Ishikawa (cell line): ENCODE measurements around the gene C2orf49.

Experiments
- CEBPB ChIP-seq: IDR thresholded peaks from 2 replicates; pipeline ENCODE4 v1.6.1; 2012
- CREB1 ChIP-seq: IDR thresholded peaks from 2 replicates; pipeline ENCODE4 v1.6.1; 2012; ENCODE audit warnings: low read depth
- EGR1 ChIP-seq: IDR thresholded peaks from 2 replicates; pipeline ENCODE4 v1.6.1; 2012
- EP300 ChIP-seq: IDR thresholded peaks from 2 replicates; pipeline ENCODE4 v1.6.1; 2012; ENCODE audit warnings: borderline replicate concordance
- FOXM1 ChIP-seq: IDR thresholded peaks from 2 replicates; pipeline ENCODE4 v1.6.1; 2012; ENCODE audit warnings: low read depth, borderline replicate concordance
- MAX ChIP-seq: IDR thresholded peaks from 2 replicates; pipeline ENCODE4 v1.6.1; 2012
- NFIC ChIP-seq: IDR thresholded peaks from 2 replicates; pipeline ENCODE4 v1.6.1; 2012
- RAD21 ChIP-seq: IDR thresholded peaks from 2 replicates; pipeline ENCODE4 v1.6.1; 2012; ENCODE audit warnings: low read depth
- REST ChIP-seq: IDR thresholded peaks from 2 replicates; pipeline ENCODE4 v1.6.1; 2012; ENCODE audit warnings: low read depth, mild to moderate bottlenecking
- TAF1 ChIP-seq: IDR thresholded peaks from 2 replicates; pipeline ENCODE4 v1.6.1; 2012; ENCODE audit warnings: low read depth, mild to moderate bottlenecking
- TCF12 ChIP-seq: IDR thresholded peaks from 2 replicates; pipeline ENCODE4 v1.6.1; 2012; ENCODE audit warnings: low read depth
- TEAD4 ChIP-seq: IDR thresholded peaks from 2 replicates; pipeline ENCODE4 v1.6.1; 2012
- YY1 ChIP-seq: IDR thresholded peaks from 2 replicates; pipeline ENCODE4 v1.6.1; 2012; ENCODE audit warnings: low read depth
- ZBTB7A ChIP-seq: IDR thresholded peaks from 2 replicates; pipeline ENCODE4 v1.6.1; 2012; ENCODE audit warnings: low read depth
- TF ChIP-seq, protein P1 (sequence below): IDR thresholded peaks from 2 replicates; pipeline ENCODE4 v1.6.1; 2012

The C2orf49 gene

GRCh38 chr2:105339414-105339813 lies 2.1 kb downstream of the C2orf49 start:
- TF ChIP-seq EP300 = no peak
- no peak for TF ChIP-seq MAX
- TF ChIP-seq TCF12 = no peak
- no peak for TF ChIP-seq RAD21

DNA sequence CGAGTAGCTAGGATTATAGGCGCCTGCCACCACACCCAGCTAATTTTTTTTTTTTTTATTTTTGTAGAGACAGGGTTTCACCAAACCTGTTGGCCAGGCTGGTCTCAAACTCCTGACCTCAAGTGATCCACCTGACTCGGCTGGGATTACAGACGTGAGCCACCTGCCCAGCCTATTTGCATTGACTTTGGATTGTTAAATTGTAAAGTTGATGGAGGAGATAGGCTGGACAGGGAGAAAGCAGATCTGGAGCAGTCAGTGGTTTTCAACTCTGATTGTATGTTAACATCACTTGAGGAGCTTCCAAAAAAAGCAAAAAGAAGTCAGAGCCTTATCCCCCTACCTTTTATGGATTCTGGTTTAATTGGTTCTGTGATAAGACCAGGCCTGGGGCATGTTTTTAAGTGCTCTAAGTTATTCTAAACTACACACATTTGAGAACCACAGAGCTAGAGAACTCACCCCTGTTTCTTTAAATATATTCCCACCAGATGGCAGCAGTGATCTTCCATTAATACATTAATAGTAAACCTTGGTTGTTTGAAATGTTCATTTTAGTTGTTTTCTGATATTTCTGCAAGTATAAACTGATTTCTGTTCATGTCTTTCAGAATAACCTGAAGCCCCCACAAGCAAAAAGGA lies 7.5 kb downstream of the C2orf49 start:
- peak; percentile 32; the same call in 1 of the 2 replicates for TF ChIP-seq RAD21
- TF ChIP-seq FOXM1 = no peak

- TF ChIP-seq EP300 (no peak), NFIC (no peak), CEBPB (no peak), TCF12 (no peak), TEAD4 (no peak), TAF1 (no peak), MAX (no peak), EGR1 (no peak), YY1 (no peak), CREB1 (no peak), RAD21 (no peak), REST (no peak), ZBTB7A (no peak), FOXM1 (no peak)
- TF ChIP-seq, protein P1, sequence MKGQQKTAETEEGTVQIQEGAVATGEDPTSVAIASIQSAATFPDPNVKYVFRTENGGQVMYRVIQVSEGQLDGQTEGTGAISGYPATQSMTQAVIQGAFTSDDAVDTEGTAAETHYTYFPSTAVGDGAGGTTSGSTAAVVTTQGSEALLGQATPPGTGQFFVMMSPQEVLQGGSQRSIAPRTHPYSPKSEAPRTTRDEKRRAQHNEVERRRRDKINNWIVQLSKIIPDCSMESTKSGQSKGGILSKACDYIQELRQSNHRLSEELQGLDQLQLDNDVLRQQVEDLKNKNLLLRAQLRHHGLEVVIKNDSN = no peak
Measured at GRCh38 chr2:105357122-105357521, 19.8 kb downstream of the C2orf49 start.

- no peak for TF ChIP-seq EGR1
Measured at GRCh38 chr2:105358593-105358992, 21.3 kb downstream of the C2orf49 start.

- TF ChIP-seq ZBTB7A (no peak), TAF1 (no peak), FOXM1 (no peak), YY1 (no peak), RAD21 (no peak), TEAD4 (no peak), CEBPB (no peak)
Measured at GRCh38 chr2:105361102-105361889, 24.0 kb downstream of the C2orf49 start.

GRCh38 chr2:105362862-105363591 lies 25.7 kb downstream of the C2orf49 start:
- TF ChIP-seq, protein P1 = no peak

GRCh38 chr2:105364436-105365139 lies 27.2 kb downstream of the C2orf49 start:
- TF ChIP-seq, protein P1 = no peak
- TF ChIP-seq YY1 = no peak
- TF ChIP-seq MAX = no peak
- no peak for TF ChIP-seq CEBPB
- TF ChIP-seq EGR1 = no peak
- no peak for TF ChIP-seq EP300
- TF ChIP-seq ZBTB7A = no peak
